Endometrium (tissue), 2 donors: Measurements from ENCODE around the gene USP38.

Experiments used
- FAIRE-seq: peaks from 2 replicates; lab custom pipeline; 2012; peaks lifted over from hg19 to GRCh38; lab: Jason Lieb, UNC
- donor health status: control.
- donor health status: control.

The USP38 gene

DNA sequence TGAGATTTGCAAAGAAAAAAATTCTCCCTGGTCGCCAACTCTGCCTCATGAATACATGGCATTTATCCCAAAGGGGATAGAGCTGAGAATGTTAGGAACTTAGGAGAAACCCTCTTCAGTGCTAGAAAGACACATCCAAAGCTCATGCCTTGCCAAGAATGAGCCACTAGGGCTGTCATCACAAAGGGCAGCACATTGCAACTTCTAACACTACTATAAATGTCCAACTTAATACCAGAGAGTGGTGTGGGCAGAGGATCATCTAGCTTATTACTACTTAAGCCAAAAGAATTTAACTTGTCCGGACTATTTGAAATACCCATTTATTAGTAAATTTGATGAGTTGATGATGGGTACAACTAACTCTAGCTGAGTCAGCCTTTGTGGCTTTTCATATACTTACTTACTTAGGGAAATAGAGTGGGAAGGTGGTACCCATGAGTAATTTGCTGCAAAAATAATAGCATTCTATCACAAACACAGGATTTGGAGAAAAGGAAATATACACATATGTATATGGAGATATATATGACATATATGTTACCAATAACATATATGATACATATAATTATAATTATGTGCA lies 85.6 kb downstream of the USP38 start:
- no peak for FAIRE-seq
